ENCODE data around the gene TECPR2. TPM values are rescaled to one million over a fixed set of nuclear protein-coding genes. Genes with fewer than 3 reads are reported as not detected.

The TECPR2 gene
- total RNA-seq, 4 donors from 2014 or later = 14.1 to 43.1 (median 23.8) TPM

GRCh38 chr14:102492531-102492910 is 129.8 kb downstream of the TECPR2 start:
- H3K27ac ChIP-seq = no peak overlapping the region
- H3K9me3 ChIP-seq = no peaks in the 10 kb centered on the region
- no peaks in the 10 kb centered on the region for H3K4me1 ChIP-seq
- intact Hi-C loops (cut with DNase I; ENCODE audit: low total_unique reads) = no loop called here
- DNase-seq = no peak
- no peaks in the 10 kb centered on the region for H3K36me3 ChIP-seq
- no peak for TF ChIP-seq POLR2A (IDR thresholded peaks at IDR 0.05)
- TF ChIP-seq, protein P1, sequence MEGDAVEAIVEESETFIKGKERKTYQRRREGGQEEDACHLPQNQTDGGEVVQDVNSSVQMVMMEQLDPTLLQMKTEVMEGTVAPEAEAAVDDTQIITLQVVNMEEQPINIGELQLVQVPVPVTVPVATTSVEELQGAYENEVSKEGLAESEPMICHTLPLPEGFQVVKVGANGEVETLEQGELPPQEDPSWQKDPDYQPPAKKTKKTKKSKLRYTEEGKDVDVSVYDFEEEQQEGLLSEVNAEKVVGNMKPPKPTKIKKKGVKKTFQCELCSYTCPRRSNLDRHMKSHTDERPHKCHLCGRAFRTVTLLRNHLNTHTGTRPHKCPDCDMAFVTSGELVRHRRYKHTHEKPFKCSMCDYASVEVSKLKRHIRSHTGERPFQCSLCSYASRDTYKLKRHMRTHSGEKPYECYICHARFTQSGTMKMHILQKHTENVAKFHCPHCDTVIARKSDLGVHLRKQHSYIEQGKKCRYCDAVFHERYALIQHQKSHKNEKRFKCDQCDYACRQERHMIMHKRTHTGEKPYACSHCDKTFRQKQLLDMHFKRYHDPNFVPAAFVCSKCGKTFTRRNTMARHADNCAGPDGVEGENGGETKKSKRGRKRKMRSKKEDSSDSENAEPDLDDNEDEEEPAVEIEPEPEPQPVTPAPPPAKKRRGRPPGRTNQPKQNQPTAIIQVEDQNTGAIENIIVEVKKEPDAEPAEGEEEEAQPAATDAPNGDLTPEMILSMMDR (IDR thresholded peaks at IDR 0.05) = no peak
- H3K4me3 ChIP-seq = no peak overlapping the region
- H3K27me3 ChIP-seq = no peaks in the 10 kb centered on the region

DNA sequence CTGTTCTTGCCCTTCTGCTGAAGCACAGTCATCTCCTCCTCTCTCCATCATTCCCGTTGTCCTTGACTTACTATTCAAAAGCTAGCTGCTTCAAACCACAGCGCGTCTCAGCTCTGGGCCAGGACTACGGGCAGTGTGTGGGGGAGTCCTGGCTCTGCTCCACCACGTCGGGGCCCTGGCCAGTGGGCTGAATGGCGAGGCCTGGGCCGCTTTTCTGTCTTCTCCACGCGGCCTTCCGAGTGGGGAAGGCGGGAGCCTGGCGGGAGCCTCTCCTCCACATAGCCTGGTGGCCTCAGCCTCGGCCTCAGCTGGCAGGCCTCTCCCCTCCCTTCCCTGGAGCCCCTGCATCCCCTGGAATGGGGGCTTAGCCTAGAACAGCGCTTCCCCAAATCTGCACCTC is 130.4 kb downstream of the TECPR2 start:
- Histone ChIP-seq H3K4me3 (no peak overlapping the region), H3K9me3 (no peaks in the 10 kb centered on the region), H3K4me1 (no peaks in the 10 kb centered on the region), H3K36me3 (no peaks in the 10 kb centered on the region), H3K27ac (no peak overlapping the region), H3K27me3 (no peaks in the 10 kb centered on the region)
- intact Hi-C loops (cut with DNase I; ENCODE audit: low total_unique reads) = no loop called here
- TF ChIP-seq POLR2A (IDR thresholded peaks at IDR 0.05) = no peak
- TF ChIP-seq, protein P1 (IDR thresholded peaks at IDR 0.05) = no peak
- DNase-seq = no peak

- no peak overlapping the region for H3K4me3 ChIP-seq
- H3K27ac ChIP-seq = no peak overlapping the region
- no peaks in the 10 kb centered on the region for H3K4me1 ChIP-seq
- no peaks in the 10 kb centered on the region for H3K36me3 ChIP-seq
- H3K9me3 ChIP-seq = no peaks in the 10 kb centered on the region
- intact Hi-C loops (cut with DNase I; ENCODE audit: low total_unique reads) = no loop called here
- no peak for TF ChIP-seq POLR2A (IDR thresholded peaks at IDR 0.05)
- TF ChIP-seq, protein P1 (IDR thresholded peaks at IDR 0.05) = no peak
- no peak for DNase-seq
- no peaks in the 10 kb centered on the region for H3K27me3 ChIP-seq
Measured at GRCh38 chr14:102493585-102493984, 130.8 kb downstream of the TECPR2 start.

DNA sequence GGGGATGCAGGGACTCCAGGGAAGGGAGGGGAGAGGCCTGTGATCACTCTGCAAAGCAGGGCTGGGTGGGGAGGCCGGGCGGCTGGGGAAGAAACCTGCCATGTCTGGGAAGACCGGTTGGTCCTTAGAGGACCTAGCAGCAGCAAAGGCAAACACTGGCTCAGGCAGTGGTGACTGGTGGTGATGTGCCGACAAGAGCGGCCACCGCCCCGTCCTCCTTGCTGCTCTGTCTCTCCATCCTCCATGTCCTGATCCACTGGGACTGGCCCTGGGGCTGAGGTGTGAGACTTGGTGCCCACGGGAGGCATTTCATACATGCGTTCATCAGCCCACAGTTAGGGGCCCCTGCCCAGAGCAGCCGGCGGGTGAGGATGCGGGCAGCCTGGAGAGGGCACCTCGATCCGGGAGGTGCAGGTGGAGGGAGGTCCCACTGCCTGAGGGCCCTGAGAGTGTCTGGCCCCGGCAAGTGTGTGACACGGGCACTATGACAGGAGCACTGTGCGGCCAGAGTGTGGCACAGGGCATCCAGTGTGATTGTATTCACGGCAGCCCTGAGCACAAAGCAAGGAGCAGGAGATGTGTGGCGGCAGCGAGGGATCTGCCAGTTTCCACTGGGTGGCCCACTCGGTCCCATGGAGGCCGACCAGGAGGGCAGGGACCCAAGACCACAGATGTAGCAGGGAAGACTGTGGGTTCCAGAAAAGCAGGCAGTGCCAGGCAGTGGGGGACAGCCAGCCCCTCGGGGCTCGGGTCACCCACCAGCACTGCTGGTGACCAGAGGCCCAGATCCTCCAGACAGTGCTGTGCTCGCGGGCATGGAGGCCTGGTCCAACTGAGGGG is 133.0 kb downstream of the TECPR2 start:
- Histone ChIP-seq H3K9me3 (no peaks in the 10 kb centered on the region), H3K27me3 (no peaks in the 10 kb centered on the region), H3K4me1 (no peaks in the 10 kb centered on the region), H3K27ac (no peak overlapping the region), H3K36me3 (no peaks in the 10 kb centered on the region), H3K4me3 (no peak overlapping the region)
- intact Hi-C loops (cut with DNase I; ENCODE audit: low total_unique reads) = no loop called here
- DNase-seq = no peak
- TF ChIP-seq, protein P1 (IDR thresholded peaks at IDR 0.05) = no peak
- TF ChIP-seq POLR2A (IDR thresholded peaks at IDR 0.05) = no peak

- H3K36me3 ChIP-seq = no peaks in the 10 kb centered on the region
- DNase-seq = no peak
- no peak overlapping the region for H3K27ac ChIP-seq
- no peaks in the 10 kb centered on the region for H3K4me1 ChIP-seq
- H3K9me3 ChIP-seq = no peaks in the 10 kb centered on the region
- H3K4me3 ChIP-seq = no peak overlapping the region
- TF ChIP-seq, protein P1 (IDR thresholded peaks at IDR 0.05) = no peak
- no peak for TF ChIP-seq POLR2A (IDR thresholded peaks at IDR 0.05)
- no peaks in the 10 kb centered on the region for H3K27me3 ChIP-seq
- intact Hi-C loops (cut with DNase I; ENCODE audit: low total_unique reads) = no loop called here
Measured at GRCh38 chr14:102496331-102496691, 133.6 kb downstream of the TECPR2 start.
